Measurements from ENCODE around the gene TMEM40. TPM values are rescaled to one million over a fixed set of nuclear protein-coding genes. Genes with fewer than 3 reads are reported as not detected.
A peak's percentile ranks its signal among the peaks of the same experiment; 100 is the strongest.

TMEM40 gene
- total and polyA plus RNA-seq, 9 of the 15 experiments (the other 6 are each of a cell fraction or from before 2014, with no cell fraction given) = 0.11 to 0.31 (median 0.14) TPM; not detected in 6

DNA sequence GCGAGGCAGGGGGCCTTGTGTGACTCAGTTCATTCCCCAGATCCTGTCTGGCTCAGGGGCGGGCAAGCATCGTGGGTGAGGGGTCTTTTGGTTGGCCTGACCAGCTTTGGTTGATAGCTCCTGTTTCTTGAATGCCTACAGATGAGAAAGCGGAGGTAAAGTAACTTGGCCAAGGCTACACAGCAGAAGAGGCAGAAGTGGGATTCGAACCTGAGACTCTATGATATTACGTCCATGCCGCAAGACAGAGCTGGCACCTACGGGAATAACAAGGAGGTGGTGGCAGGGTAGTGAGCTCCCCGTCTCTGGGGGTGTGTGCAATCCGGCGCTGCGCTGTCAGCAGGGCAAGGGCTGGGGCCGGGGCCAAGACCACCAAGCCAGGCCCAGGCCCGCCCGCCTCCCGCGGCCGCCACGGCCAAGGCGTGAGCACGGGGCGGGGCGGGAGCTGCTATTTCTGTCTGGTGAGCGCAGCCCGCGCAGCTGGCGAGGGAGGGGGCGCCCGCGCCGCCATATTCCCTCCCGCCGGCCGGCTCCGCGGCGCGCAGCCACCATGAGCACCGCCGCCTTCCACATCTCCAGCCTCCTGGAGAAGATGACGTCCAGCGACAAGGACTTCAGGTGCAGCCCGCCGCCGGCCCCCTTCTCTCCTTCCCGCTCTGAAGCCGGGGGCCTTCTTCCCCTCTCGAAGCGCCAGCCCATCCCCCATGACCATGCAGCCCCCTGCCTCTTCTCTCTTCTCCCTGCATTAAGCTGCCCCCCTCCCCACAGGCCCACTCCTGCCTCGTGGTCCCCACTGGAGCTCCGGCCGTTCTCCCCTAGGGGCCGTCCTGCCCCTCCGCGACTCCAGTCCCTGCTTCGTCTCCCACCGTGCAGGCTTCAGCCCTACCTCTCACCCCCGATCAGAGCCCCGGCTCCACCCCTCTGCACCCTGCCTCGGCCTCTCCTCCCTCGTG lies 37.4 kb upstream of the TMEM40 start, which contains the start of gene CAND2 (continued):
- TF ChIP-seq ARNT (IDR thresholded peaks at IDR 0.05) (no peak), GABPB1 (CRISPR knock-in tag; IDR thresholded peaks at IDR 0.05) (peak; percentile 54; the same call in 1 of the 2 replicates), ZNF696 (CRISPR knock-in tag; conservative IDR thresholded peaks at IDR 0.05) (no peak), SMAD3 (CRISPR knock-in tag; conservative IDR thresholded peaks at IDR 0.05) (no peak), BRD4 (IDR thresholded peaks at IDR 0.05) (no peak), POLR2G (IDR thresholded peaks at IDR 0.05; ENCODE audit: low read depth, low read length) (peak; percentile 91), DMBX1 (CRISPR knock-in tag; IDR thresholded peaks at IDR 0.05; ENCODE audit: borderline replicate concordance) (no peak), ARID2 (IDR thresholded peaks at IDR 0.05) (no peak), RBM34 (IDR thresholded peaks at IDR 0.05; ENCODE audit: borderline replicate concordance, insufficient read depth, low read length) (no peak), ZFP36 (IDR thresholded peaks at IDR 0.05; ENCODE audit: low read depth, low read length, partially characterized antibody) (peak; percentile 71), NFE2 (IDR thresholded peaks at IDR 0.05; ENCODE audit: low read depth) (no peak), EP300 (IDR thresholded peaks at IDR 0.05; ENCODE audit: low read length) (no peak), BHLHE40 (IDR thresholded peaks at IDR 0.05; ENCODE audit: low read length) (peak; percentile 72), MEF2D (tag; conservative IDR thresholded peaks at IDR 0.05; ENCODE audit: low read depth) (peak; percentile 58; the same call in 1 of the 2 replicates)
- TF ChIP-seq, protein P1, sequence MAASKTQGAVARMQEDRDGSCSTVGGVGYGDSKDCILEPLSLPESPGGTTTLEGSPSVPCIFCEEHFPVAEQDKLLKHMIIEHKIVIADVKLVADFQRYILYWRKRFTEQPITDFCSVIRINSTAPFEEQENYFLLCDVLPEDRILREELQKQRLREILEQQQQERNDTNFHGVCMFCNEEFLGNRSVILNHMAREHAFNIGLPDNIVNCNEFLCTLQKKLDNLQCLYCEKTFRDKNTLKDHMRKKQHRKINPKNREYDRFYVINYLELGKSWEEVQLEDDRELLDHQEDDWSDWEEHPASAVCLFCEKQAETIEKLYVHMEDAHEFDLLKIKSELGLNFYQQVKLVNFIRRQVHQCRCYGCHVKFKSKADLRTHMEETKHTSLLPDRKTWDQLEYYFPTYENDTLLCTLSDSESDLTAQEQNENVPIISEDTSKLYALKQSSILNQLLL (CRISPR knock-in tag; IDR thresholded peaks at IDR 0.05; ENCODE audit: borderline replicate concordance) = no peak
- TF ChIP-seq, protein P2, sequence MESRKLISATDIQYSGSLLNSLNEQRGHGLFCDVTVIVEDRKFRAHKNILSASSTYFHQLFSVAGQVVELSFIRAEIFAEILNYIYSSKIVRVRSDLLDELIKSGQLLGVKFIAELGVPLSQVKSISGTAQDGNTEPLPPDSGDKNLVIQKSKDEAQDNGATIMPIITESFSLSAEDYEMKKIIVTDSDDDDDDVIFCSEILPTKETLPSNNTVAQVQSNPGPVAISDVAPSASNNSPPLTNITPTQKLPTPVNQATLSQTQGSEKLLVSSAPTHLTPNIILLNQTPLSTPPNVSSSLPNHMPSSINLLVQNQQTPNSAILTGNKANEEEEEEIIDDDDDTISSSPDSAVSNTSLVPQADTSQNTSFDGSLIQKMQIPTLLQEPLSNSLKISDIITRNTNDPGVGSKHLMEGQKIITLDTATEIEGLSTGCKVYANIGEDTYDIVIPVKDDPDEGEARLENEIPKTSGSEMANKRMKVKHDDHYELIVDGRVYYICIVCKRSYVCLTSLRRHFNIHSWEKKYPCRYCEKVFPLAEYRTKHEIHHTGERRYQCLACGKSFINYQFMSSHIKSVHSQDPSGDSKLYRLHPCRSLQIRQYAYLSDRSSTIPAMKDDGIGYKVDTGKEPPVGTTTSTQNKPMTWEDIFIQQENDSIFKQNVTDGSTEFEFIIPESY (CRISPR knock-in tag; IDR thresholded peaks at IDR 0.05) = 0 out of 2 replicates have a peak, but pooled peaks have one; percentile 3
- TF ChIP-seq, protein P3, sequence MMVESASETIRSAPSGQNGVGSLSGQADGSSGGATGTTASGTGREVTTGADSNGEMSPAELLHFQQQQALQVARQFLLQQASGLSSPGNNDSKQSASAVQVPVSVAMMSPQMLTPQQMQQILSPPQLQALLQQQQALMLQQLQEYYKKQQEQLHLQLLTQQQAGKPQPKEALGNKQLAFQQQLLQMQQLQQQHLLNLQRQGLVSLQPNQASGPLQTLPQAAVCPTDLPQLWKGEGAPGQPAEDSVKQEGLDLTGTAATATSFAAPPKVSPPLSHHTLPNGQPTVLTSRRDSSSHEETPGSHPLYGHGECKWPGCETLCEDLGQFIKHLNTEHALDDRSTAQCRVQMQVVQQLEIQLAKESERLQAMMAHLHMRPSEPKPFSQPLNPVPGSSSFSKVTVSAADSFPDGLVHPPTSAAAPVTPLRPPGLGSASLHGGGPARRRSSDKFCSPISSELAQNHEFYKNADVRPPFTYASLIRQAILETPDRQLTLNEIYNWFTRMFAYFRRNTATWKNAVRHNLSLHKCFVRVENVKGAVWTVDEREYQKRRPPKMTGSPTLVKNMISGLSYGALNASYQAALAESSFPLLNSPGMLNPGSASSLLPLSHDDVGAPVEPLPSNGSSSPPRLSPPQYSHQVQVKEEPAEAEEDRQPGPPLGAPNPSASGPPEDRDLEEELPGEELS (CRISPR knock-in tag; IDR thresholded peaks at IDR 0.05; ENCODE audit: borderline replicate concordance) = peak; percentile 66; the same call in 1 of the 2 replicates
